AG09309 (cell line): ENCODE results near the gene CPNE4.

Experiments
- DNase-seq: peaks from one replicate; pipeline ENCODE4 v3.0.0-alpha.2; 2010; ENCODE audit warnings: low read depth
- H3K4me3 ChIP-seq: 2 replicates; pipeline ENCODE4 v1.5.1; 2011; ENCODE audit warnings: mild to moderate bottlenecking, low read depth, low read length, moderate library complexity; ENCODE audit not compliant: control insufficient read depth
- CTCF ChIP-seq: IDR thresholded peaks from 2 replicates; pipeline ENCODE4 v1.5.1; 2011; ENCODE audit warnings: mild to moderate bottlenecking, low read depth, low read length, inconsistent platforms; ENCODE audit not compliant: insufficient read depth, control insufficient read depth; ENCODE audit errors: missing control alignments

Gene CPNE4

GRCh38 chr3:131739211-131739610 is 295.6 kb downstream of the CPNE4 start:
- H3K4me3 ChIP-seq: no peak overlapping the region
- no peak for DNase-seq
- TF ChIP-seq CTCF: no peak

GRCh38 chr3:131738095-131738494 is 296.7 kb downstream of the CPNE4 start:
- DNase-seq: no peak

GRCh38 chr3:131735544-131735943 is 299.3 kb downstream of the CPNE4 start:
- DNase-seq: no peak
- no peak for TF ChIP-seq CTCF
- H3K4me3 ChIP-seq: no peak overlapping the region

More at GRCh38 chr3:131738095-131738494, 296.7 kb downstream of the CPNE4 start:
- no peak for TF ChIP-seq CTCF
- H3K4me3 ChIP-seq: no peak overlapping the region

- no peak for DNase-seq
- TF ChIP-seq CTCF: no peak
- H3K4me3 ChIP-seq: no peak overlapping the region
These were observed 299.7 kb downstream of the CPNE4 start for GRCh38 chr3:131735116-131735515.

GRCh38 chr3:131733086-131733841 is 301.6 kb downstream of the CPNE4 start:
- DNase-seq: no peak
- TF ChIP-seq CTCF: no peak
- no peak overlapping the region for H3K4me3 ChIP-seq

- no peak overlapping the region for H3K4me3 ChIP-seq
- TF ChIP-seq CTCF: no peak
- DNase-seq: no peak
These were observed 303.1 kb downstream of the CPNE4 start for GRCh38 chr3:131731709-131732108.
